ENCODE measurements around the gene KDSR. TPM values are rescaled to one million over a fixed set of nuclear protein-coding genes. Genes with fewer than 3 reads are reported as not detected.

KDSR gene
- total and polyA plus RNA-seq, 9 of the 15 experiments (the other 6 are each of a cell fraction or from before 2014, with no cell fraction given) = 4.0 to 24.7 (median 12.4) TPM

- TF ChIP-seq IFI16 (CRISPR knock-in tag; IDR thresholded peaks at IDR 0.05) (no peak), ILF3 (IDR thresholded peaks at IDR 0.05; ENCODE audit: borderline replicate concordance) (no peak), POLR2AphosphoS2 (IDR thresholded peaks at IDR 0.05; ENCODE audit: low read length) (no peak), SAFB2 (IDR thresholded peaks at IDR 0.05; ENCODE audit: borderline replicate concordance, low read depth, low read length, severe bottlenecking) (no peak), NFATC3 (IDR thresholded peaks at IDR 0.05) (no peak), CREB1 (IDR thresholded peaks at IDR 0.05) (peak; percentile 12; the same call in 1 of the 2 replicates), CREB1 (CRISPR knock-in tag; IDR thresholded peaks at IDR 0.05) (peak; percentile 71; the same call in 1 of the 2 replicates), FOXP1 (CRISPR knock-in tag; IDR thresholded peaks at IDR 0.05) (peak; percentile 47; the same call in 1 of the 2 replicates), RBM17 (IDR thresholded peaks at IDR 0.05; ENCODE audit: borderline replicate concordance, low read depth, low read length) (no peak), CHD7 (IDR thresholded peaks at IDR 0.05; ENCODE audit: low read depth, low read length) (no peak), ZFX (CRISPR knock-in tag; IDR thresholded peaks at IDR 0.05) (peak; percentile 99), CBFB (CRISPR knock-in tag; IDR thresholded peaks at IDR 0.05) (no peak), KLF10 (CRISPR knock-in tag; IDR thresholded peaks at IDR 0.05) (no peak), MEIS2 (IDR thresholded peaks at IDR 0.05; ENCODE audit: partially characterized antibody) (no peak), E2F3 (CRISPR knock-in tag; IDR thresholded peaks at IDR 0.05) (no peak), SP1 (CRISPR knock-in tag; IDR thresholded peaks at IDR 0.05) (peak; percentile 56; the same call in 1 of the 2 replicates), SNRNP70 (optimal IDR thresholded peaks at IDR 0.05; ENCODE audit: low read depth, low read length) (no peak), TCF3 (CRISPR knock-in tag; IDR thresholded peaks at IDR 0.05) (no peak), SMAD4 (CRISPR knock-in tag; conservative IDR thresholded peaks at IDR 0.05) (peak; percentile 68)
These were observed at the start of gene KDSR (continued) for GRCh38 chr18:63367053-63367953.
